Breast epithelium (tissue), 3 donors: Measurements from ENCODE around the gene LYG1.

Experiments used
- CTCF ChIP-seq, 3 donors: fragments of 450-650 bp; IDR thresholded peaks; one replicate each; pipeline ENCODE4 v1.5.1; 2016 to 2017; ENCODE audit warnings: antibody characterized with exemption in 3 of 3, mild to moderate bottlenecking in 3 of 3, moderate library complexity in 3 of 3
- POLR2A ChIP-seq: fragments of 450-650 bp; IDR thresholded peaks from one replicate; pipeline ENCODE4 v1.6.1; 2016; ENCODE audit warnings: antibody characterized with exemption, mild to moderate bottlenecking, moderate library complexity

GRCh38 chr2:99350194-99350593, 49.2 kb upstream of the LYG1 start:
- no peak for TF ChIP-seq CTCF (IDR thresholded peaks at IDR 0.05)
- no peak for TF ChIP-seq POLR2A
